Sigmoid colon (tissue), 4 donors: ENCODE data around the gene SELENOV.

Source experiments
- CTCF ChIP-seq, 4 experiments: fragments of 450-650 bp in 3 of 4; fragments of 200-600 bp in 1 of 4; IDR thresholded peaks; one replicate each; pipeline ENCODE4 v1.5.1; 2016 to 2019; ENCODE audit warnings: antibody characterized with exemption in 4 of 4, mild to moderate bottlenecking in 3 of 4, moderate library complexity in 2 of 4
- EP300 ChIP-seq, 4 donors: sonication (generic); formaldehyde crosslinking; IDR thresholded peaks; one replicate each; pipeline ENCODE4 v1.6.1; 2017; ENCODE audit warnings: antibody characterized with exemption in 4 of 4

DNA sequence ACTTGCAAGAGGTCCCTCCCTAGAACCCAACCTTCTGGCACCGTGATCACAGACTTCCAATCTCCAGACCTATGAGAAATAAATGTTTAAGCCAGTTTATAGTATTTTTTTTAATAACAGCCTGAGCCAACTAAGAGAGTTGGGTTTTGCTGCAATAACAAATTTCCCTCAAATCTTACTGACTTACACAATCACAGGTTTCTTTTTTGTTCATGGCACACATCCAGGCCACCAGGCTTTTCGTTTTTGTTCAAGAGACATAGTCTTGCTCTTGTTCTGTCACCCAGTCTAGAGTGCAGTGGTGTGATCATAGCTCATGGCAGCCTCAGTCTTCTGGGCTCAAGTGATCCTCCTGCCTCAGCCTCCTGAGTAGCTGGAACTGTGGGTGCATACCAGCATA is 2.0 kb upstream of the SELENOV start:
- TF ChIP-seq CTCF (IDR thresholded peaks at IDR 0.05) (no peak), EP300 (IDR thresholded peaks at IDR 0.05) (no peak)
